IMR-90 (cell line): ENCODE data around the gene FBXO33.

Experiments
- BHLHE40 ChIP-seq: fragments of 150-350 bp; IDR thresholded peaks from 2 replicates; pipeline ENCODE4 v1.6.1; 2016; ENCODE audit warnings: mild to moderate bottlenecking, low read depth, low read length
- CEBPB ChIP-seq: IDR thresholded peaks from 2 replicates; pipeline ENCODE4 v1.6.1; 2012; ENCODE audit warnings: low read depth, low read length, improper control_type of control experiment
- CTCF ChIP-seq: conservative IDR thresholded peaks from 2 replicates; pipeline ENCODE4 v1.5.1; 2012; ENCODE audit warnings: mild to moderate bottlenecking, low read depth, low read length, improper control_type of control experiment
- ELK1 ChIP-seq: fragments of 150-350 bp; IDR thresholded peaks from 2 replicates; pipeline ENCODE4 v1.6.1; 2016; ENCODE audit warnings: low read depth, mild to moderate bottlenecking, low read length, moderate library complexity, borderline replicate concordance
- MAFK ChIP-seq: IDR thresholded peaks from 2 replicates; pipeline ENCODE4 v1.6.1; 2012; ENCODE audit warnings: low read depth, low read length, improper control_type of control experiment
- MAZ ChIP-seq: IDR thresholded peaks from 2 replicates; pipeline ENCODE4 v1.6.1; 2012; ENCODE audit warnings: low read depth, mild to moderate bottlenecking, low read length, improper control_type of control experiment, moderate library complexity, borderline replicate concordance
- MXI1 ChIP-seq: IDR thresholded peaks from 2 replicates; pipeline ENCODE4 v1.6.1; 2012; ENCODE audit warnings: low read depth, mild to moderate bottlenecking, low read length, moderate library complexity, borderline replicate concordance
- POLR2A ChIP-seq: IDR thresholded peaks from 2 replicates; pipeline ENCODE4 v1.6.1; 2012; ENCODE audit warnings: mild to moderate bottlenecking, low read depth, low read length
- RAD21 ChIP-seq: IDR thresholded peaks from 2 replicates; pipeline ENCODE4 v1.6.1; 2012; ENCODE audit warnings: low read length, improper control_type of control experiment
- SMC3 ChIP-seq: fragments of 150-350 bp; IDR thresholded peaks from 2 replicates; pipeline ENCODE4 v1.6.1; 2016; ENCODE audit warnings: low read depth, mild to moderate bottlenecking, antibody characterized with exemption, low read length, moderate library complexity
- USF2 ChIP-seq: fragments of 150-350 bp; IDR thresholded peaks from 2 replicates; pipeline ENCODE4 v1.6.1; 2017; ENCODE audit warnings: mild to moderate bottlenecking, antibody characterized with exemption, low read length, low read depth

GRCh38 chr14:39360316-39360715, 71.9 kb downstream of the FBXO33 start:
- TF ChIP-seq CTCF (no peak), MAFK (no peak), MXI1 (no peak), RAD21 (no peak), ELK1 (no peak), BHLHE40 (no peak), POLR2A (no peak), USF2 (no peak), MAZ (no peak), CEBPB (no peak), SMC3 (no peak)
